Fibroblast of skin of abdomen (primary cell): Measurements from ENCODE around the gene ANKRD31.

Source experiments
- DNase-seq: peaks from one replicate; pipeline ENCODE4 v3.0.0-alpha.2; 2013

Gene ANKRD31

DNA sequence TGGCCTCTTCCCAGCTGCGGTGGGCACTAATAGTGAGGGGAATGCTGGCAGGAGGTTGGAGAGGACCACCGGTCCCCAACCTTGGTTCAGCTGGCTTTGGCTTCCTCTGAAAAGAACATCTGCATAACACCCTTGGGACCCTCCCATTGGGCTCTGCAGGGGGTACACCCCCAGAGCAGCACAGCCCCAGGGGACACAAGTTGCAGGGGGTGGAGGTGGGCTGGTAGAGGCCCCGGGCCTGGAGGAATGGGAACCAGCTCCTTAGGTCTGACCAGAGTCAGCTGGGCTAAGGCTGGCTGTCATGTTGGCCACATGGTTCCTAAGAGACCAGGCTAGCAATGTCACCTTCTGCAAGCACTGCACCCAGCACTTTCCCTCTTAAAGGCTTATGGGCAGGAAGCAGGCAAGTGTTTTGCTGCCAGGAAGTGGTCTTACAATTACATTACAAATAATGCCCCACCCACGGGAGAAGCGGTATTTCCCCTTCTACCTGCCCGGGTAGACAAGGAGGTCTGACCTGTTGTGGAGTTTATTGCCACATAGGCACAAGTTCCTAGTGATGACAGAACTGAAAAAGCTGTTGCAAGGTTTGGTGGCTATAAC, 202.4 kb downstream of the ANKRD31 start:
- no peak for DNase-seq

DNA sequence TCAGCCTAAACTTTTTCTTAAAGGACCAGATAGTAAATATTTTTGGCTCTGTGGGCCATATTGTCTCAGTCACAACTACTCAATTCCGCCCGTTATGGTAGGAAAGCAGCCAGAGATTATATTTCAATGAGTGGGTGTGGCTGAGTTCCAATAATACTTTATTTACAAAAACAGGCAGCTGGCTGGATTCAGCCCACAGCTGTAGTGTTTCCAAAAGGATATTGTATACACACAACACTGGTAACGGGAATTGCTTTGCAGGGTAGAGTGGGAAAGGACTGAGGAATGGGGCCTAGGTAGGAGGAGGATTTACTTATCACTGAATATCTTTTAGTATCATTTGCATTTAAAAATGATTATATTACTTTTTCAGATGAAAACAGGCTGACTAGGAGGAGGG, 205.3 kb downstream of the ANKRD31 start:
- no peak for DNase-seq

DNA sequence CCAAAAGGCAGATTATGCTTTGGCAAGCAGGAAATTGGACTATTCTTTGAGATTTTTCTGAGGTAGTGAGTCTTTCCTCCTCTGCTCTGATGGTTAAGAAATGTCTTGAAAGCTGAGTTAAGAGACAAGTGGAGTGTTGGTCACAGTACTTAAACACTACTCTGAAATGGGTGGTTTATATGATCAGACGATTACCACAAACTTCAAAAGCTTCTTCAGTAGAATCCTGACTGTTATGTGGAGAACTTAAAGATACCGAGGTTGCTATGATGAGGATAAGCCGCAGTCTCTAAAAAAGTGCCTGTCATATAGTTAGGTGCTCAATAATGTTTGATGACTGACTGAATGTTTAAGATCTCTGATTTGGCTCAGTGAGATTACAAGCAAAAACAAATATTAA, 208.6 kb downstream of the ANKRD31 start:
- no peak for DNase-seq

DNA sequence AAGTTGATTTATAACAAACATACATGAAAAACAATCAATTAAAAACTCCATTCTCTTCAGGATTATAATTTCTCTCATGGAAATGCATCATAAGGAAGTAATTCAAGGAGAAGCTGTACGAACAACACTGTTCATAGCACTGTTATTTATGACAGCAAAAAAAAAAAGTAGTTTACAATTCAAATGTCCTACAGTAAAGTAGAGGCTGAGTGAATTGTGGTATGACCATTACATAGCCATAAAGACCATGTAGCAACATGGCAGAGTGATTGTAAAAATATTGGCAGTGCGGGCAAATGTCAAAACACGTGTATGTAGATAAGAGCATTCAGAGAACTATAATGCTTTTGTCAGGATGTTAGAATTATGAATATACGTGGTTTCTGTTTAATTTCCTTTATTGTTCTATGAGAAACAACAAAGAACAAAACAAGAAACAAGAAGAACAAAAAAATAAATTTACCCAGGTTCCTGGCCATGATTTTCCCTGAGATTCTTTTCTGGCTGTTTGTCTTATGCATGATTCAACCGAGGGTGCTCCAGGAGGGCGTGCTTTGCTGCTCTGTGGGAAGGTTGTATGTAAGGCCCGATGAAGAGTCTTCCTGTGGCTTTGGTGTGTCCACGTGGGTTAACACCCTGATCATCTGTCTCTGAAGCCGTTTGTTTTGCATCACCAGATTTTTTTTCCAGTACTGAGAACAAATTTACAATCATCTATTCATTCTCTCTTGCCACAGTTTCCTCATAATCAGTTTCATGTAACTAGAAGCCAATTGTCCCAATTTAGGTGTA, 213.1 kb downstream of the ANKRD31 start:
- DNase-seq: no peak

DNA sequence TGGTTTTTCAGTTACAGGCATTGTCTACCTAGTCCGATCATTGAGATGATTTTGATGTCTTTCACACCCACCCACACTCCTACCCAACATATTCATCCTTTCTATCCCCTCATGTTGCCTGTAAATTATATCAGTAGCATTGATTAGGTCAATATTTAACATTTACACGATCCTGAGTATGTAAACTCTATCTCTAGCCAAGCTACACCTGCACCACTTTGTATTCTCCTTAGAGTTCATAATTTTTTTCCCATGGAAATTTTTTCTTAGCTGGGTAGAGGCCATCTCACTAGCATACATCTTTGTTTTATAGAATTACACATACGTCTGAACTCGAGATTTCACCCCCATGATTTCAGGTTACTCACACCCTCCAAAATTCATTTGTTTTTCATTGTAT, 214.9 kb downstream of the ANKRD31 start:
- DNase-seq: no peak

DNA sequence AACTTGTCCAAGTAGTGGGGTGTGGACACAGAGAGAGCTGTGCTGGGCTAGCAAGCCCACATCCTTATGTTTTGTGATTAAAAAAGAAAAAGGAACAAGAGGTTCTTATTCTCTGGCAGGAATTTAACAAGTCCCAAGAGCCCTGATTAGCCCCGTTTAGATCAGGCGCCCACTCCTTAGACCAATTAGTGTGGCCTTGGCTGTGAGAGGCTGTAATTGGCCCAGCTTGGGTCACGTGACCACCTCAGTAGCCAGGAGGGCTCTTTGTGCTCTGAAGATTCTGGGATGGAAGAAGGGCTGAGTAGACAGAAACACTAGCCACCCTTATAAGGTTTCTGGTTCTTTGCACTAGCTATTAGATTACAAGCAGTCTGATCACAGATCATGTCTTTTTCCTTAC, 215.5 kb downstream of the ANKRD31 start:
- DNase-seq: no peak

DNA sequence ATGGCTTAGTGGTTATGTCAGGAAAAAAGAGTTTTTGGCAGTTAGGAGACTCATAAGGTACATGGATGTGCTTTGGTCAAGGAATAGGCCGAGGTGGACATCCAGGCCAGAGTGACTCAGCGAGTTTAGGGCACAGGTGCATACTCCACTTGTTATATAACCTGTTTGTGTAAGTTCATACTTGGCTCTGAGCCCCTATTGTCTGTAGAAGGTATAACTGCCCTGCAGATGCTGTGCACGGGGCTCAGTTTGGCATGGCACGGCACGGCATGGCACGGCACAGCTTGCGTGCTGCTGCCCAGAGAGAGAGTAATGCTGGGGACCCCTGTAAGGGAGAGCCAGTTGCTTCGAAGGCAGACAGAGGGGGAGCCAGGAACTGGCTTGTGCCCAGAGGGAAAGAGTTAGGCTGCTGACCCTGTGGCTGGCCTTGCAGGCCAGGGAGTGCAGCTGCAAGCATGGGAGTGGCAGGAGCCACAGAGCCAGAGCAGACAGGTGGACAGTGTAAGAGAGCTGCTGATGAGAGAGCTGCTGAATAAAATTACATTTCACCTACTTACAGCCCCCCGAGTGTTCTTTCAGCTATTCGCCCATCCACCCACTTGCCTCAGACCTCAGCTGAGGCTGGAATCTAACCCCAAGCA, 216.5 kb downstream of the ANKRD31 start:
- no peak for DNase-seq

DNA sequence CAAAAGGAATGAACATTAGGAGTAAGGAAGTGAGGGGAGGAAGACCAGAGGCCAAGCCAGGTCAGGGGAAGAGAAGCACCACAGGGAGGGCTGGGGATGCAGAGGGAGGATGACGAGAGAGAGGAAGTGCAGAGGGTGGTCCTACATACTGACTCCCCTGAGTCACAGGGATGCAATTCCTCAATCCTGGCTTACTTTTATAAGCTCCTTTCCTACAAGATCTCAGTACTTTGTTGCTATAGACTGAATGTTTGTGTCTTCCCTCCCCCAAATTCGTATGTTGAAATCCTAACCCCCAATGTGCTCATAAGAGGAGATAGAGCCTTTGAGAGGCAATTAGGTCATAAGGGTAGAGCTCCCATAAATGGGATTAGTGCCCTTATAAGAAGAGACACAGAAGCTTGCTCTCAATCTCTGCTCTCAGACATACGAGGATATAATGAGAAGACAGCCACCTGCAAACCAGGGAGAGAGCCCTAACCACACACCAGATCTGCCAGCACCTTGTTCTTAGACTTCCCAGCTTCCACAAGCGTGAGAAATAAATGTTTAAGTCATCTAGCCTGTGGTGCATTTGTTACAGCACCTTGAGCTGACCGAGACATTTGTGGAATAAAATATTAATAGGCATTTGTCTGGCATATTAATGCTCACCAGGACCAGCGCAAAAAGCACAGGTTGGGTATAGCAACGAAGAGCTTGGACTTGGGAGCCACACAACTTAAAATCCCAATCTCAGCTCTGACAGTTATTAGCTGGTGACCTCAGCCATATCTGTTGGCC, 217.7 kb downstream of the ANKRD31 start:
- DNase-seq: peak; percentile 17
